ENCODE results near the gene EIF3K. TPM values are rescaled to one million over a fixed set of nuclear protein-coding genes. Genes with fewer than 3 reads are reported as not detected.
"Not testable (repeated sequence)": the region's sequence is repeated elsewhere in the genome, so short reads cannot be mapped to it uniquely, and the experiment has no call there.

EIF3K gene, protein sequence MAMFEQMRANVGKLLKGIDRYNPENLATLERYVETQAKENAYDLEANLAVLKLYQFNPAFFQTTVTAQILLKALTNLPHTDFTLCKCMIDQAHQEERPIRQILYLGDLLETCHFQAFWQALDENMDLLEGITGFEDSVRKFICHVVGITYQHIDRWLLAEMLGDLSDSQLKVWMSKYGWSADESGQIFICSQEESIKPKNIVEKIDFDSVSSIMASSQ
- total RNA-seq (100 to 1,000 TPM; 320 to 340 TPM), polyA plus RNA-seq (100 to 1,000 TPM; 364 to 424 TPM)

- POLR2A ChIA-PET (ENCODE audit: partially characterized antibody): interaction anchor here (0.7 to 3.3 kb wide), 34 partner anchors 9 to 312 kb away, joined by 3 to 36 read pairs (median 6); partner anchors contain the start of genes ACTN4, FAM98C, GGN and HNRNPL
- peaks cover 28 to 60% (median 45%) of the 10 kb centered on the region in 4 donors for H3K4me1 Mint-ChIP-seq
- peaks cover 41% of the 10 kb centered on the region for H3K36me3 ChIP-seq (ENCODE audit: insufficient read depth, low read length)
- no peaks in the 10 kb centered on the region for H3K27me3 ChIP-seq (ENCODE audit: insufficient read depth, low read length)
- peak within 1 kb of the TSS; percentile 90 for H3K27ac ChIP-seq (ENCODE audit: low read depth, low read length)
- H3K9me3 Mint-ChIP-seq: no peaks in the 10 kb centered on the region
- peak within 1 kb of the TSS; percentile 95 to 100 (median 100) for H3K4me3 Mint-ChIP-seq
- H3K27me3 Mint-ChIP-seq: no peaks in the 10 kb centered on the region
- peaks cover 21 to 73% of the 10 kb centered on the region in 2 donors for H3K36me3 Mint-ChIP-seq
- peaks cover 57% of the 10 kb centered on the region for H3K4me1 ChIP-seq (ENCODE audit: insufficient read depth, low read length)
- H3K9me3 ChIP-seq (ENCODE audit: control insufficient read depth in 1 of 2, low read length in 2 of 2): no peaks in the 10 kb centered on the region
- CTCF ChIA-PET (ENCODE audit: partially characterized antibody): interaction anchor here (0.6 to 6.6 kb wide), 17 partner anchors 11 to 358 kb away, joined by 3 to 55 read pairs (median 4); partner anchors contain the start of genes ECH1, FAM98C, MRPS12 and SARS2
- peak within 1 kb of the TSS; percentile 97 to 99 for H3K4me3 ChIP-seq (ENCODE audit: low read length in 2 of 2)
- intact Hi-C loops (cut with micrococcal nuclease): loop anchor here (1.0 to 10.0 kb wide), 7 partner anchors 16 to 281 kb away; partner anchors contain the start of genes FAM98C, NFKBIB, PSMD8 and SIRT2
- DNase-seq: peak; percentile 95 to 97 (median 96)
- H3K27ac Mint-ChIP-seq: peak within 1 kb of the TSS; percentile 93 to 100 (median 99)
Measured at GRCh38 chr19:38618590-38619360, at the start of gene EIF3K. TSS of gene EIF3K (plus strand) at chr19:38619188. CDS start at chr19:38619269, 81 bp downstream.

DNA sequence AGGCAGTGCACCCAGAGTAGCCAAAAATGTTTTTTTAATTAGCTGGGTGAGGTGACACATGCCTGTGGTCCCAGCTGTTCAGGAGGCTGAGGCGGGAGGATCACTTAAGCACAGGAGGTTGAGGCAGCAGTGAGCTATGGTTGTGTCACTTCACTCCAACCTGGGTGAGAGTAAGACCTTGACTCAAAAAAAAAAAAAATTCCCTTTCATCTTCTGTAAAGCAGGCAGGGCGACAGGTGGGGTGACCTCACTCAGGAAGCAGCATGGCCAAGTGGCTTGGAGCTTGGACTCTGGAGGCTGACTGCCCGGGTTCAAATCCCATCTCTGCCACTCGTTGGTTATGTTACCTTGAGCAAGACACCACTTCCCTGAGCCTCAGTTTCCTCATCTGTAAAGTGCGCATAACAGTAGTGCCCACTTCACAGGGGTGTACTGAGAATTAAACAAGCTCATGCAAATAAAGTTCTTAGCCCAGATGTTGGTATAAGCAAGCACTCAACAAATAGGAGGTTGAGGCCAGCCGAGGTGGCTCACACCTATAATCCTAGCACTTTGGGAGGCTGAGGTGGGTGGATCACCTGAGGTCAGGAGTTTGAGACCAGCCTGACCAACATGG lies 49.5 kb upstream of the EIF3K start:
- Histone ChIP-seq H3K27ac (ENCODE audit: low read depth, low read length) (no peak overlapping the region), H3K36me3 (ENCODE audit: insufficient read depth, low read length) (no peaks in the 10 kb centered on the region), H3K4me1 (ENCODE audit: insufficient read depth, low read length) (peaks cover 3% of the 10 kb centered on the region), H3K4me3 (ENCODE audit: low read length in 2 of 2) (no peak overlapping the region), H3K27me3 (ENCODE audit: insufficient read depth, low read length) (no peaks in the 10 kb centered on the region), H3K9me3 (ENCODE audit: control insufficient read depth in 1 of 2, low read length in 2 of 2) (no peaks in the 10 kb centered on the region)
- no peak for DNase-seq
- no peak overlapping the region for H3K27ac Mint-ChIP-seq
- H3K27me3 Mint-ChIP-seq: no peaks in the 10 kb centered on the region
- H3K36me3 Mint-ChIP-seq: no peaks in the 10 kb centered on the region
- no peaks in the 10 kb centered on the region for H3K9me3 Mint-ChIP-seq
- intact Hi-C loops (cut with micrococcal nuclease): no loop called here
- H3K4me1 Mint-ChIP-seq: peaks cover 0 to 10% (median 6%) of the 10 kb centered on the region in 4 donors
- H3K4me3 Mint-ChIP-seq: no peak overlapping the region
- CTCF ChIA-PET (ENCODE audit: partially characterized antibody): no interaction called here
- POLR2A ChIA-PET (ENCODE audit: partially characterized antibody): no interaction called here

GRCh38 chr19:38571682-38572081 lies 47.3 kb upstream of the EIF3K start:
- Mint-ChIP-seq H3K27me3 (no peaks in the 10 kb centered on the region), H3K36me3 (no peaks in the 10 kb centered on the region), H3K27ac (no peak overlapping the region), H3K4me3 (no peak overlapping the region), H3K9me3 (no peaks in the 10 kb centered on the region), H3K4me1 (peaks cover 0 to 8% (median 0%) of the 10 kb centered on the region in 4 donors)
- POLR2A ChIA-PET (ENCODE audit: partially characterized antibody): no interaction called here
- no peaks in the 10 kb centered on the region for H3K4me1 ChIP-seq (ENCODE audit: insufficient read depth, low read length)
- no peak overlapping the region for H3K27ac ChIP-seq (ENCODE audit: low read depth, low read length)
- H3K36me3 ChIP-seq (ENCODE audit: insufficient read depth, low read length): no peaks in the 10 kb centered on the region
- H3K4me3 ChIP-seq (ENCODE audit: low read length in 2 of 2): no peak overlapping the region
- no peaks in the 10 kb centered on the region for H3K9me3 ChIP-seq (ENCODE audit: control insufficient read depth in 1 of 2, low read length in 2 of 2)
- intact Hi-C loops (cut with micrococcal nuclease): no loop called here
- no peak for DNase-seq
- CTCF ChIA-PET (ENCODE audit: partially characterized antibody): no interaction called here
- no peaks in the 10 kb centered on the region for H3K27me3 ChIP-seq (ENCODE audit: insufficient read depth, low read length)

- POLR2A ChIA-PET (ENCODE audit: partially characterized antibody): no interaction called here
- Mint-ChIP-seq H3K27me3 (no peaks in the 10 kb centered on the region), H3K4me1 (peaks cover 8 to 16% (median 12%) of the 10 kb centered on the region in 4 donors), H3K9me3 (no peaks in the 10 kb centered on the region), H3K27ac (peak overlapping the region in 1 of 7 donors; percentile 37), H3K36me3 (no peaks in the 10 kb centered on the region), H3K4me3 (no peak overlapping the region)
- Histone ChIP-seq H3K36me3 (ENCODE audit: insufficient read depth, low read length) (no peaks in the 10 kb centered on the region), H3K4me1 (ENCODE audit: insufficient read depth, low read length) (peaks cover 14% of the 10 kb centered on the region), H3K27me3 (ENCODE audit: insufficient read depth, low read length) (no peaks in the 10 kb centered on the region), H3K9me3 (ENCODE audit: control insufficient read depth in 1 of 2, low read length in 2 of 2) (no peaks in the 10 kb centered on the region), H3K4me3 (ENCODE audit: low read length in 2 of 2) (no peak overlapping the region), H3K27ac (ENCODE audit: low read depth, low read length) (no peak overlapping the region)
- DNase-seq: no peak
- CTCF ChIA-PET (ENCODE audit: partially characterized antibody): interaction anchor here (0.7 to 1.1 kb wide), 2 partner anchors 40 to 389 kb away, joined by 3 read pairs; partner anchors contain the start of gene MAP4K1
- intact Hi-C loops (cut with micrococcal nuclease): no loop called here
Measured at GRCh38 chr19:38577826-38578225, 41.2 kb upstream of the EIF3K start.

DNA sequence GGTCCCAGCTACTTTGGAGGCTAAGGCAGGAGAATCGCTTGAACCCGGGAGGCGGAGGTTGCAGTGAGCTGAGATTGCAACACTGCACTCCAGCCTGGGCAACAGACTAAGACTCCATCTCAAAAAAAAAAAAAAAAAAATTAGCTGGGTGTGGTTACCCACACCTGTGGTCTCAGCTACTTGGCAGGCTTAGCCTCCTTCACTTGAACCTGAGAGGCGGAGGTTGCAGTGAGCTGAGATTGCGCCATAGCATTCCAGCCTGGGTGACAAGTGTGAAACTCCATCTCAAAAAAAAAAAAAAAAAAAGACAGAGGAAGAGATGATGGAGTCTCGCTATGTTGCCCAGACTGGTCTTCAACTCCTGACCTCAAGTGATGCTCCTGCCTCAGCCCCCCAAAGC lies 39.7 kb upstream of the EIF3K start:
- H3K4me1 Mint-ChIP-seq: peaks cover 12 to 21% (median 17%) of the 10 kb centered on the region in 4 donors
- H3K27me3 ChIP-seq (ENCODE audit: insufficient read depth, low read length); H3K4me3 ChIP-seq (ENCODE audit: low read length in 2 of 2); H3K36me3 ChIP-seq (ENCODE audit: insufficient read depth, low read length); H3K4me3 Mint-ChIP-seq; intact Hi-C loops (cut with micrococcal nuclease); H3K27ac ChIP-seq (ENCODE audit: low read depth, low read length); H3K27me3 Mint-ChIP-seq; H3K9me3 Mint-ChIP-seq; H3K36me3 Mint-ChIP-seq; H3K9me3 ChIP-seq (ENCODE audit: control insufficient read depth in 1 of 2, low read length in 2 of 2): not testable (repeated sequence)
- DNase-seq: peak in 4 of 5 donors; percentile 25 to 42 (median 39)
- H3K4me1 ChIP-seq (ENCODE audit: insufficient read depth, low read length): peaks cover 14% of the 10 kb centered on the region
- H3K27ac Mint-ChIP-seq: peak overlapping the region in 2 of 7 donors; percentile 12 to 58
- ChIA-PET POLR2A (ENCODE audit: partially characterized antibody) (interaction anchor here (0.7 to 1.2 kb wide), 6 partner anchors 9 to 298 kb away, joined by 3 to 5 read pairs (median 3); partner anchors contain the start of gene FAM98C), CTCF (ENCODE audit: partially characterized antibody) (interaction anchor here (0.7 to 1.0 kb wide), 2 partner anchors 15 kb away, joined by 3 to 4 read pairs; no protein-coding TSS in a partner anchor)

GRCh38 chr19:38580080-38580479 lies 38.9 kb upstream of the EIF3K start:
- Histone ChIP-seq H3K9me3 (ENCODE audit: control insufficient read depth in 1 of 2, low read length in 2 of 2) (no peaks in the 10 kb centered on the region), H3K36me3 (ENCODE audit: insufficient read depth, low read length) (no peaks in the 10 kb centered on the region), H3K27ac (ENCODE audit: low read depth, low read length) (no peak overlapping the region), H3K4me3 (ENCODE audit: low read length in 2 of 2) (no peak overlapping the region), H3K4me1 (ENCODE audit: insufficient read depth, low read length) (peaks cover 14% of the 10 kb centered on the region), H3K27me3 (ENCODE audit: insufficient read depth, low read length) (no peaks in the 10 kb centered on the region)
- Mint-ChIP-seq H3K4me3 (no peak overlapping the region), H3K9me3 (no peaks in the 10 kb centered on the region), H3K36me3 (no peaks in the 10 kb centered on the region), H3K4me1 (peaks cover 12 to 21% (median 17%) of the 10 kb centered on the region in 4 donors), H3K27me3 (no peaks in the 10 kb centered on the region), H3K27ac (peak overlapping the region in 3 of 7 donors; percentile 48 to 60 (median 58))
- CTCF ChIA-PET (ENCODE audit: partially characterized antibody): no interaction called here
- POLR2A ChIA-PET (ENCODE audit: partially characterized antibody): interaction anchor here (1.2 kb wide), 1 partner anchor 177 kb away, joined by 3 read pairs; the partner anchor contains the start of gene FAM98C
- no peak for DNase-seq
- intact Hi-C loops (cut with micrococcal nuclease): no loop called here

Data from CD4-positive, alpha-beta memory T cell (primary cell).